Activated CD4-positive, alpha-beta T cell treated with anti-CD3 and anti-CD28 coated beads, Interleukin-2, amount 10 ng/mL, durations not matched to agents 24 days and 14 days (primary cell): Measurements from ENCODE around the gene RAB4B. TPM values are rescaled to one million over a fixed set of nuclear protein-coding genes. Genes with fewer than 3 reads are reported as not detected.
A peak's percentile ranks its signal among the peaks of the same experiment; 100 is the strongest.
"Not testable (repeated sequence)": the region's sequence is repeated elsewhere in the genome, so short reads cannot be mapped to it uniquely, and the experiment has no call there.

Experiments
- DNase-seq: peaks from one replicate; pipeline ENCODE4 v3.0.0; 2022
- H3K27ac Mint-ChIP-seq: one replicate; pipeline ENCODE4 v1.8.0; 2022; ENCODE audit warnings: mild to moderate bottlenecking, mixed read lengths
- H3K27me3 Mint-ChIP-seq: one replicate; pipeline ENCODE4 v1.8.0; 2022; ENCODE audit warnings: mixed read lengths
- H3K36me3 Mint-ChIP-seq: one replicate; pipeline ENCODE4 v1.8.0; 2022; ENCODE audit warnings: low read depth, mild to moderate bottlenecking, mixed read lengths
- H3K4me1 Mint-ChIP-seq: one replicate; pipeline ENCODE4 v1.8.0; 2021; ENCODE audit warnings: mixed read lengths
- H3K4me3 Mint-ChIP-seq: one replicate; pipeline ENCODE4 v1.8.0; 2022; ENCODE audit warnings: mild to moderate bottlenecking, moderate library complexity, mixed read lengths
- H3K9me3 Mint-ChIP-seq: one replicate; pipeline ENCODE4 v1.8.0; 2021; ENCODE audit warnings: mixed read lengths
- intact Hi-C: fragments of 100-400 bp; cut with micrococcal nuclease; formaldehyde crosslinking; loops from one replicate; pipeline ENCODE4 v1.15.1; 2023
- total RNA-seq: library from RNA; stranded (reverse); gene quantifications from 2 replicates; pipeline ENCODE4 v1.2.3, GENCODE V29; 2022

RAB4B gene
- total RNA-seq, 1 donor from 2014 or later: 36.3 TPM

DNA sequence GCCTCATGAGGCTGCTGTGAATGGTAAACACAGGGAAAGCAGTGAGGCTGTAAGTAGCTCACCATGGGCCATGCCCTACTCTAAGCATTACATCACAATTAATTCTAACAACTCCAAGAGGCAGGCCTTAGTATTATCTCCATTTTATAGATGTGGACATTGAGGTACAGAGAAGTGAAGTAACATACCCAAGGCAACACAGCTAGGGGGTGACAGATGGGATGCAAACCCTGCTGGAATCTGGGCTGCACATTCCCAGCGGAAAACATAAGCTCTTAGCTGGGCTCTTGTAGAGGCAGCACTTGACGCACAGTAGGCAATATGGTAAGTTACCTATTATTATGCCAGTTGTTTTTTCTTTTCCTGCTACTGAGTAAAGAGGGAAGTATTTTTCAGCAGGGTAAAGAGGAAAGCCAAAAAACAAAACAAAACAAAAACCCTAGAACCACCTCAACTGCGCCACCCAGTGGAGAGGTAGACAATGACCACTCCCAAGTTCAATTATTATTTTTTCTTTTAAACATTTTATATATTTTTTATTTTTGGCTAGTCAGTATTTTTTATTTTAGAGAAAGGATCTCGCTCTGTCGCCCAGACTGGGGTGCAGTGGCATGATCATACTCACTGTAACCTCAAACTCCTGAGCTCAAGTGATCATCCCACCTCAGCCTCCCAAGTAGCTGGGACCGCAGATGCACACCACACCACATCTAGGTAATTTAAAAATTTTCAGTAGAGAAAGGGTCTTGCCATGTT lies 41.6 kb downstream of the RAB4B start:
- H3K9me3 Mint-ChIP-seq, H3K36me3 Mint-ChIP-seq, H3K4me3 Mint-ChIP-seq, H3K27me3 Mint-ChIP-seq: not testable (repeated sequence)
- Mint-ChIP-seq H3K4me1 (peaks cover 20% of the 10 kb centered on the region), H3K27ac (peak overlapping the region; percentile 53)
- intact Hi-C loops: loop anchor here (1.0 kb wide), 1 partner anchor 157 kb away; no protein-coding TSS in a partner anchor
- DNase-seq: peak; percentile 89

DNA sequence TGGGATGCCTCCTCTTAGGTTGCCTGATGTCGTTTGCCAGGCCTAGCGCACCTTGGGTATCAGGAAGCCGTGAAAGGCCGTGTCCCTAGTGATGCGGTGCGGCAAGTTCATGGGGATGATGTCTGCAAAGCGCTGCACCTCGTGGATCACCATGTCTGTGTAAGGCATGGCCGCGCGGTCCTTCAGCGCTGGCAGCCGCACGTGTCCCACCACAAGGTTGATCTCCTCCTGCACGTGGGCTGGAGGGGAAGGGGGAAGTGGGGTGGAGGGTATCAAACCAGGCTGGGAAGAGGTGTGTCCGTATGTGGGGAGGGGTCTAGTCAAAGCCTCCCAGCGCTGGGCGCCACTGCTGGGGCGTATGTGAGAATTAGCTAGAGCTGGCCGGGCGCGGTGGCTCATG lies 44.1 kb downstream of the RAB4B start:
- Mint-ChIP-seq H3K27ac (no peak overlapping the region), H3K27me3 (peaks cover 2% of the 10 kb centered on the region), H3K9me3 (peaks cover 7% of the 10 kb centered on the region), H3K4me1 (peaks cover 31% of the 10 kb centered on the region), H3K36me3 (peaks cover 7% of the 10 kb centered on the region), H3K4me3 (no peak overlapping the region)
- intact Hi-C loops: no loop called here
- no peak for DNase-seq

DNA sequence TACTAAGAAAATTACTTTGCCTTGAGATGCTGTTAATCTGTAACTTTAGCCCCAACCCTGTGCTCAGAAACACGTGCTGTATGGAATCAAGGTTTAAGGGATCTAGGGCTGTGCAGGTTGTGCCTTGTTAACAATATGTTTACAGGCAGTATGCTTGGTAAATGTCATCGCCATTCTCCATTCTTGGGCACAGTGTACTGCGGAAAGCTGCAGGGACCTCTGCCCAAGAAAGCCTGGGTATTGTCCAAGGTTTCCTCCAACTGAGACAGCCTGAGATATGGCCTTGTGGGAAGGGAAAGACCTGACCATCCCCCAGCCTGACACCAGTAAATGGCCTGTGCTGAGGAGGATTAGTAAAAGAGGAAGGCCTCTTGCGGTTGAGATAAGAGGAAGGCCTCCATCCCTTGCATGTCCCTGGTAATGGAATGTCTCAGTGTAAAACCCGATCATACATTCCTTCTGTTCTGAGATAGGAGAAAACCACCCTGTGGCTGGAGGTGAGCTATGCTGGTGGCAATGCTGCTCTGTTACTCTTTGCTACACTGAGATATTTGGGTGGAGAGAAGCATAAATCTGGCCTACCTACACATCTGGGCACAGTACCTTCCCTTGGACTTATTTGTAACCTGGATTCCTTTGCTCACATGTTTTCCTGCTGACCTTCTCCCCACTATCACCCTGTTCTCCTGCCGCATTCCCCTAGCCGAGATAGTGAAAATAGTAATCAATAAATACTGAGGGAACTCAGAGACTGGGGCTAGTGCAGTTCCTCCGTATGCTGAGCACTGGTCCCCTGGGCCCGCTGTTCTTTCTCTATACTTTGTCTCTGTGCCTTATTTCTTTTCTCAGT lies 44.9 kb downstream of the RAB4B start:
- intact Hi-C loops, H3K9me3 Mint-ChIP-seq, H3K27me3 Mint-ChIP-seq, H3K27ac Mint-ChIP-seq, H3K4me3 Mint-ChIP-seq, DNase-seq: not testable (repeated sequence)
- H3K4me1 Mint-ChIP-seq: peaks cover 32% of the 10 kb centered on the region
- H3K36me3 Mint-ChIP-seq: peaks cover 10% of the 10 kb centered on the region

DNA sequence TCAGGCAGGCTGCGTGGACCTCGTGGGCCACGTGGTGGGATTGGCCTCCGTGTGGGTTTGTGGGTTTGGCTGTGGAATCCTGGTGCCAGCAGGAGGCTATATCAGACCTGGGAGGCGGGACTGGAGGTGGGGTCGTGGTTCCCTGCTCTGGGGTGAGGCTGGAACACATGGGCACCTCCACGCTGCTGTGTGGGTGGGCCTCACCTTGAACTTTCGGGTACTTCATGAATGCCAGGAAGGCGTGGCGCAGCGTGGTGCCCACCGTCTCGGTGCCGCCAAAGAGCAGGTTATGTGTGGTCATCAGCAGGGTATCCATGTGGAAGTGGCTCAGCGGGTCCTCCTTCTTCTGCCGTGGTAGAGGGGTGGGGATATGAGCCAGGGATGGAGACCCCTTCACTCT lies 46.9 kb downstream of the RAB4B start:
- not testable (repeated sequence) for DNase-seq

DNA sequence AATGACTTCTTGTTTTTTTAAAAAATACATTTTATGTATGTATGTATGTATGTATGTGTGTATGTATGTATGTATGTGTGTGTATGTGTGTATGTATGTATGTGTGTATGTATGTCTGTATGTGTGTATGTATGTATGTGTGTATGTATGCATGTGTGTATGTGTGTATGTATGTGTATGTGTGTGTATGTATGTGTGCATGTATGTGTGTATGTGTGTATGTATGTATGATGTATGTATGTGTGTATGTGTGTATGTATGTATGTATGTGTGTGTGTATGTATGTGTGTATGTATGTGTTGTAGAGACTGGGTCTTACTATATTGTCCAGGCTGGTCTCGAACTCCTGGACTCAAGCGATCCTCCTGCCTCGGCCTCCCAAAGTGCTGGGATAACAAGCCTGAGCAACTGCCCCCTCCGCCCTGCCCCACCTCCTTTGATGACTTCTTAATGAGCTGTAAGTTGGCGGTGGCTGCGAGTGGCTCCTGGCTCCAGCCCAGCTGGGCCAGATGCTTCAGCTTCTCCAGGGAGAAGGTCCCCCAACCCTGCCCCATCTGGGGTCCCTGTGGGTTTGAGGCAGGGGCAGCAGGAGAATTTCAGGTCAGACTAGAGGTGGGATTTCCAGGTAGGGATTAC lies 47.5 kb downstream of the RAB4B start:
- H3K27ac Mint-ChIP-seq, DNase-seq, H3K27me3 Mint-ChIP-seq, intact Hi-C loops, H3K4me3 Mint-ChIP-seq: not testable (repeated sequence)
- peaks cover 15% of the 10 kb centered on the region for H3K9me3 Mint-ChIP-seq
- H3K4me1 Mint-ChIP-seq: peaks cover 18% of the 10 kb centered on the region
- peaks cover 16% of the 10 kb centered on the region for H3K36me3 Mint-ChIP-seq

More for the DNA sequence above, 46.9 kb downstream of the RAB4B start:
- Mint-ChIP-seq H3K36me3 (peaks cover 16% of the 10 kb centered on the region), H3K9me3 (peaks cover 15% of the 10 kb centered on the region), H3K4me1 (peaks cover 18% of the 10 kb centered on the region)
- intact Hi-C loops, H3K27me3 Mint-ChIP-seq, H3K27ac Mint-ChIP-seq, H3K4me3 Mint-ChIP-seq: not testable (repeated sequence)

DNA sequence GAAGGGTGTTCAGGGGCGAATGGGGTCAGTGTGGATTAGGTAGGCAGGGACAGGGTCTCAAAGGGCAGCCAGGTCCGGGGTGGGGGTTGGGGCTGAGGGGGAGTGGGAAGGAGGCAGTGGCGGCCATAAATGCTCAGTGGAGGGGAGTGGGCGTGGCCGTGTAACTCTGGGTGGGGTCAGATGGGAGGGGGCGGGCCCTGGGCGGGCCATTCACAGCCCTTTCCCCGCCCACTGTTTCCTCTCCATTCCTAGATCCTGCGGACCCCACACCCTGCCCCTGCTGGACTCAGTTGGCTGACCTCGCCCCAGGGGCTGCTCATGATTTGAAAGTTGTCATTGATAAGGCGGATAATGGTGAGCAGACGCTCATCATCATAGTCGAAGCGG lies 48.3 kb downstream of the RAB4B start:
- H3K27ac Mint-ChIP-seq: not testable (repeated sequence)

DNA sequence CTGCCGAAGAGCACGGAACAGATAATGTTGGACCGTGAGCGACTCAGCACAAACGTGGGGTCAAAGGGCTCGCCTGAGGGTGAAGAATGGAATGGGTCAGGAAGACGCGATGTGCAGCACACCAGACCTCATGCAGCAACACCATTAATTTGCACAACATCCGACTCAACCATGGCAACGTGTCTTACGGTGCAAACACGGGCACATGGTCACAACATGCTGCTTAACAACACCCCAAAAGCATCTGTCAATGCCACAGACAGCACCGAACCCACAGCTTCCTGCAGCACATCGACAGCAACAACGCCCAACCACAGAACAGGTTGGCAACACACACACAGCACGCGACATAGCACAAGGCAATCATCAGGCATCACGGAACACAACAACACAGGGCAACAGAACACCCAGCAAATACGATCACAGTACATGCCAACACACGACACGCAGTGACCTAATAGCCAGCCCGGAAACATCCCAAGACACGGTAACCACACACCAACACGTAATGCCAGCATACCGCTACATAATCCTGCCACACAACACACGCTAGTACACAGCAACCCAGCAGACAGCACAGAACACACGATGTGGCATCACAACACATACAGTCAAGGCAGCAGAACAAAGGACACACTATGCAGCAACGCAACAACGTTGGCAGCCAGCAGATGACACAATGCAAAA lies 48.8 kb downstream of the RAB4B start:
- peak overlapping the region; percentile 63 for H3K27ac Mint-ChIP-seq
- peaks cover 18% of the 10 kb centered on the region for H3K4me1 Mint-ChIP-seq
- H3K4me3 Mint-ChIP-seq: peak overlapping the region; percentile 32

More for the DNA sequence above, 48.3 kb downstream of the RAB4B start:
- Mint-ChIP-seq H3K36me3 (peaks cover 16% of the 10 kb centered on the region), H3K4me1 (peaks cover 18% of the 10 kb centered on the region), H3K9me3 (peaks cover 15% of the 10 kb centered on the region), H3K4me3 (peak overlapping the region; percentile 32)
- DNase-seq, intact Hi-C loops, H3K27me3 Mint-ChIP-seq: not testable (repeated sequence)

DNA sequence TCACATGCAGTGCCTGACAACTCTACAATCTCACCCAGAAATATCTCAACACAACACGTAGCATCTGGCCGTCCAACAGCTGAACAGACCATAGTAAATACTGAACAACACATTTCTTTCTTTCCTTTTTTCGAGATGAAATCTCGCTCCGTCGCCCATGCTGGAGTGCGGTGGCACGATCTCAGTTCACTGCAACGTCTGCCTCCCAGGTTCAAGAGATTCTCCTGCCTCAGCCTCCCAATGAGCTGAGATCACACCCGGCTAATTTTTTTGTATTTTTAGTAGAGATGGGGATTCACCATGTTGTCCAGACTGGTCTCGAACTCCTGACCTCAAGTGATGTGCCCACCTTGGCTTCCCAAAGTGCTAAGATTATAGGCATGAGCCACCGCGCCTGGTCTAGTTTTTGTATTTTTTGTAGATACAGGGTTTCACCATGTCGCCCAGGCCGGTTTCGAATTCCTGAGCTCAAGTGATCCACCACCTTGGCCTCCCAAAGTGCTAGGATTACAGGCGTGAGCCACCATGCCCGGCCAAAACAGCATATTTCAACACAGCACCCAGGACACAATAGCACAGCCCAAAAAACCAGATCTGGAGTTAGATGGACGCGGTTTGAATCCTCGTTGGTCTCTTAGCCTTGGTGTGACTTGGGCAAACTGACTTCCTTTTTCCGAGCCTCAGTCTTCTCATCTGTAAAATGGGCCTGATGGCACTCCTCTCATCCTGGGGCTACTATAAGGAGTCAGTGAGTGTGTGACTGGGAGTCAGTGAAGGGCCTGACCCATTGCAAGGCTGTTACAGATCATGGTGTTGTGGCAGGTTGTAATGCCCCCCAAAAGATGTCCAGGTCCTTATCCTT lies 49.6 kb downstream of the RAB4B start:
- Mint-ChIP-seq H3K36me3 (peaks cover 16% of the 10 kb centered on the region), H3K9me3 (peaks cover 15% of the 10 kb centered on the region), H3K4me1 (peaks cover 22% of the 10 kb centered on the region), H3K4me3 (no peak overlapping the region), H3K27ac (no peak overlapping the region), H3K27me3 (no peaks in the 10 kb centered on the region)
- DNase-seq: no peak
- intact Hi-C loops: no loop called here

More for the DNA sequence above, 48.8 kb downstream of the RAB4B start:
- H3K27me3 Mint-ChIP-seq, intact Hi-C loops: not testable (repeated sequence)
- Mint-ChIP-seq H3K36me3 (peaks cover 16% of the 10 kb centered on the region), H3K9me3 (peaks cover 15% of the 10 kb centered on the region)
- DNase-seq: peak; percentile 86

DNA sequence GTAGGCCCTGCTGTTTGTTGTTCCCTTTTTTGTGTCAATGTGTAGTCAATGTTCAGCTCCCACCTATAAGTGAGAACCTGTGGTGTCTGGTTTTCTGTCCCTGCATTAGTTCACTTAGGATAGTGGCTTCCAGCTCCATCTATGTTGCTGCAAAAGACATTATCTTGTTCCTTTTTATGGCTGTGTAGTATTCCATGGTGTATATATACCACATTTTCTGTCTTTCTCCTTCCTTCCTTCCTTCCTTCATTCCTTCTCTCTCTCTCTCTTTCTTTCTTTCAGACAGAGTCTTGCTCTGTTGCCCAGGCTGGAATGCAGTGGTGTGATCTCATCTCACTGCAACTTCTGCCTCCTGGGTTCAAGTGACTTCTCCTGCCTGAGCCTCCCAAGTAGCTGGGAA lies 51.2 kb downstream of the RAB4B start:
- Mint-ChIP-seq H3K4me3 (no peak overlapping the region), H3K4me1 (peaks cover 20% of the 10 kb centered on the region), H3K27me3 (no peaks in the 10 kb centered on the region)

DNA sequence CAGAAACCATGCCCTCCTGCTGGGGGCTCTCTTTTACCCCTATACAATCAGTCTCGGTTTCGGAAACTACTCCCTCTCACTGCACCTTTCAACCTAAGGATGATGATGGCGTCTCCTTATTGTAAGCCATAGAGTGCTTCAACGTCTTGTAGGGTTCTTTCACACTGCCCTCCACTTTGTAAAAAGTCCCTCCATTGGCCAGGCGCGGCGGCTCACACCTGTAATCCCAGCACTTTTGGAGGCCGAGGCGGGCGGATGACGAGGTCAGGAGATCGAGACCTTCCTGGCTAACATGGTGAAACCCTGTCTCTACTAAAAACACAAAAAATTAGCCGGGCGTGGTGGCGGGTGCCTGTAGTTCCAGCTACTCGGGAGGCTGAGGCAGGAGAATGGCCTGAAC lies 52.7 kb downstream of the RAB4B start:
- H3K4me3 Mint-ChIP-seq, H3K27ac Mint-ChIP-seq, DNase-seq, H3K27me3 Mint-ChIP-seq, intact Hi-C loops: not testable (repeated sequence)
- H3K36me3 Mint-ChIP-seq: peaks cover 16% of the 10 kb centered on the region
- peaks cover 18% of the 10 kb centered on the region for H3K4me1 Mint-ChIP-seq
- H3K9me3 Mint-ChIP-seq: peaks cover 15% of the 10 kb centered on the region

More for the DNA sequence above, 51.2 kb downstream of the RAB4B start:
- peaks cover 15% of the 10 kb centered on the region for H3K9me3 Mint-ChIP-seq
- peaks cover 16% of the 10 kb centered on the region for H3K36me3 Mint-ChIP-seq
- intact Hi-C loops: no loop called here
- no peak for DNase-seq
- no peak overlapping the region for H3K27ac Mint-ChIP-seq

DNA sequence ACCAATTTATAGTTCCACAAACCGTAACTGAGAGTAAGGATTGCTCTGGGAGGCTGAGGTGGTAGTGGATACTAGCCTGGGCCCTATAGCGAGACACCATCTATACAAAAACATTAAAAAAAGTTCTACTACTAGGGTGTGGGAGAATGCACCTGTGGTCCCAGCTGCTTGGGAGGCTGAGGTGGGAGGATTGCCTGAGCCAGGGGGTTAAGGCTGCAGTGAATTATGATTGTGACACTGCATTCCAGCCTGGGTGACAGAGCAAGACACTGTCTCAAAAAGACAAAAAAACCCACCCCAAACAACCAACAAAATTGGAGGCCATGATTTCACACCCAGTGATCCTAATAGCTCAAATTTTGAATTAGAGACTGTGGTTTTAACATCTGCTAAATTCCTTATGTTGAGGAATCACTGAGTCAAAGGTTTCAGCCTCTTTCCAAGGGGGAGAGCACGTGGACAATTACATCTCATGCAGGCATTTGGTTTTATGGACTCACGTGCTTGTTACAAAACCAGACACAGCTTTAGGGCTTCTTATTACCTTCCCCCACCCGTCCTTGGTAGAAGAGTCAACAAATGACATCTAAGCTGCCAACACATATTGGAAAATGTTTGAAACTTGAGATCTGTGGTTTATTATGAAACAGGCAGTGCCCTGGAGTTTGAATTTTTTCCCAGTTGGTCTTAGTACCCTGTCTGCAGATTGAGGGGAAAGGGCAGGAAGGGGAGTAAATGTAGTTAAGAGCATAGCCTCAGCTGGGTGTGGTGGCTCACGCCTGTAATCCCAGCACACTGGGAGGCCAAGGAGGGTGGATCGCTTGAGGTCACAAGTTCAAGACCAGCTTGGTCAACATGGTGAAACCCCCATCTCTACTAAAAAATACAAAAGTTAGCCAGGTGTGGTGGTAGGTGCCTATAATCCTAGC lies 53.7 kb downstream of the RAB4B start:
- Mint-ChIP-seq H3K9me3 (peaks cover 12% of the 10 kb centered on the region), H3K4me1 (peaks cover 13% of the 10 kb centered on the region), H3K27ac (no peak overlapping the region), H3K27me3 (no peaks in the 10 kb centered on the region), H3K36me3 (peaks cover 12% of the 10 kb centered on the region), H3K4me3 (no peak overlapping the region)
- intact Hi-C loops: no loop called here
- DNase-seq: no peak

DNA sequence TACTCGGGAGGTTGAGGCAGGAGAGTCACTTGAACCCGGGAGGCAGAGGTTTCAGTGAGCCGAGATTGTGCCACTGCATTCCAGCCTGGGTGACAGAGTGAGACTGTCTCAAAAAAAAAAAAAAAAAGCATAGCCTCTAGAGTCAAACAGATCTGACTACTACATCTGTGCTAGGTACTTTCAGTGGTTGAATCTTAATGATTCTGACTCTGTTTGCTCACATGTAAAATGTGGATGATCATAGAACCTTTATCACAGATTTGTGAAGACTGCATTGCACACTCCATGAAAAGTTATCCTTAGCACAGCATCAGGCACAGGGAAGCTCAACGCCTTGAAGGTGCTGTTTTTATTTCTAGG lies 54.4 kb downstream of the RAB4B start:
- H3K4me3 Mint-ChIP-seq, intact Hi-C loops, H3K36me3 Mint-ChIP-seq, H3K27me3 Mint-ChIP-seq, DNase-seq, H3K9me3 Mint-ChIP-seq, H3K27ac Mint-ChIP-seq, H3K4me1 Mint-ChIP-seq: not testable (repeated sequence)
